ENCODE measurements around the gene NCKAP1. TPM values are rescaled to one million over a fixed set of nuclear protein-coding genes. Genes with fewer than 3 reads are reported as not detected.

Gene NCKAP1
- total and polyA plus RNA-seq, 2 donors (not counting 3 experiments of a cell fraction or from before 2014, with no cell fraction given) = 49.4 to 130 TPM

- intact Hi-C loops (cut with micrococcal nuclease) = no loop called here
- dilution Hi-C loops (cut with MboI; ENCODE audit: extremely low pct_ligation_motif_present, low sequenced_read_pairs) = no loop called here
Measured at GRCh38 chr2:183028108-183028507, 10.1 kb downstream of the NCKAP1 start.

More at GRCh38 chr2:183028108-183028507, 10.1 kb downstream of the NCKAP1 start:
- Histone ChIP-seq H3K9ac (replicated peaks; ENCODE audit: extremely low read depth, insufficient read depth, low read length) (no peak overlapping the region), H2AFZ (ENCODE audit: low read depth, low read length) (no peak overlapping the region), H3K4me1 (ENCODE audit: control insufficient read depth, extremely low read depth, insufficient read depth, low read length) (peaks cover 5% of the 10 kb centered on the region), H3K36me3 (ENCODE audit: control insufficient read depth in 2 of 2, extremely low read depth in 1 of 2, insufficient read depth in 2 of 2, low read length in 2 of 2) (no peaks in the 10 kb centered on the region), H3K4me3 (replicated peaks in 1 of 3; ENCODE audit: insufficient read depth in 1 of 3, low read depth in 1 of 3, low read length in 3 of 3) (no peak overlapping the region), H3K79me2 (ENCODE audit: control insufficient read depth, insufficient read depth, low read length) (peaks cover 100% of the 10 kb centered on the region), H3K9me3 (replicated peaks; ENCODE audit: control insufficient read depth, insufficient read depth, low read length) (no peaks in the 10 kb centered on the region), H4K20me1 (replicated peaks; ENCODE audit: control insufficient read depth, extremely low read depth, insufficient read depth, low read length) (peaks cover 39% of the 10 kb centered on the region), H3K27ac (ENCODE audit: insufficient read depth, low read depth, low read length) (no peak overlapping the region), H3K4me2 (ENCODE audit: insufficient read depth, low read length) (no peak overlapping the region), H3K27me3 (ENCODE audit: control insufficient read depth in 2 of 2, insufficient read depth in 2 of 2, low read length in 2 of 2) (no peaks in the 10 kb centered on the region), H3K9me1 (replicated peaks; ENCODE audit: control insufficient read depth, extremely low read depth, insufficient read depth, low read length) (peaks cover 4% of the 10 kb centered on the region)
- no TSS peak for BruUV-seq (replicated peaks)
- no peak for DNase-seq (ENCODE audit: low read depth, low spot score)
- CTCF ChIA-PET = no interaction called here
- POLR2A ChIA-PET = no interaction called here
- FAIRE-seq = no peak
- no peak for TF ChIP-seq JUN (IDR thresholded peaks at IDR 0.05; ENCODE audit: borderline replicate concordance, insufficient read depth, insufficient read length, low read depth)
- TF ChIP-seq EZH2 (IDR thresholded peaks at IDR 0.05; ENCODE audit: borderline replicate concordance, low read depth, low read length, severe bottlenecking) = no peak
- TF ChIP-seq CTCF (IDR thresholded peaks at IDR 0.05; ENCODE audit: extremely low read depth in 1 of 2, insufficient read depth in 1 of 2, low read depth in 1 of 2, low read length in 2 of 2) = no peak
- no peak for TF ChIP-seq FOS (IDR thresholded peaks at IDR 0.05; ENCODE audit: borderline replicate concordance, insufficient read depth, low read length)
- TF ChIP-seq POLR2A (IDR thresholded peaks at IDR 0.05; ENCODE audit: low read depth, low read length) = no peak
- no peak for TF ChIP-seq MYC (IDR thresholded peaks at IDR 0.05; ENCODE audit: low read depth, low read length)
- TF ChIP-seq POLR2AphosphoS5 (IDR thresholded peaks at IDR 0.05; ENCODE audit: insufficient read depth, low read depth, low read length) = no peak
- no peak for TF ChIP-seq GATA2 (IDR thresholded peaks at IDR 0.05; ENCODE audit: insufficient read depth, insufficient read length, low read depth, low read length)
- TF ChIP-seq MAX (IDR thresholded peaks at IDR 0.05; ENCODE audit: insufficient read depth, insufficient read length) = no peak

Data from endothelial cell of umbilical vein (primary cell).